HepG2 (cell line): ENCODE measurements around the gene GUK1. TPM values are rescaled to one million over a fixed set of nuclear protein-coding genes. Genes with fewer than 3 reads are reported as not detected.
A peak's percentile ranks its signal among the peaks of the same experiment; 100 is the strongest.

ENCODE experiments used
- ATAC-seq: fragments of 200-7000 bp; cut with Tn5 transposase; 3 replicates; pipeline ENCODE4 v1.9.1; 2020; ENCODE audit warnings: mild to moderate bottlenecking, moderate library complexity
- BruUV-seq: library from RNA; stranded (reverse); fragments of 400-500 nt; replicated peaks from 2 replicates; lab custom pipeline; 2021; lab: Mats Ljungman, UMichigan
- CTCF ChIA-PET: fragments of 300-600 bp; formaldehyde crosslinking; extraction: SDS; loops from one replicate; lab custom pipeline; 2021; ENCODE audit warnings: low total read pairs, inconsistent platforms, low intra/inter-chr PET ratio; lab: Yijun Ruan, JAX
- POLR2A ChIA-PET: fragments of 350-600 bp; sonication (Branson Sonifier 250); formaldehyde crosslinking; loops from one replicate; lab custom pipeline; 2020; ENCODE audit warnings: antibody characterized with exemption, inconsistent platforms; lab: Yijun Ruan, JAX
- DNase-seq: peaks from one replicate; pipeline ENCODE4 v3.0.0-alpha.2; 2015; ENCODE audit warnings: low spot score
- FAIRE-seq: peaks from 3 replicates; lab custom pipeline; 2011; peaks lifted over from hg19 to GRCh38; lab: Jason Lieb, UNC
- H2AFZ ChIP-seq: one replicate; pipeline ENCODE4 v1.6.1; 2011; ENCODE audit warnings: low read length, inconsistent platforms
- H3K27ac ChIP-seq: fragments of 300-600 bp; 3 replicates; pipeline ENCODE4 v1.8.0; 2011; ENCODE audit warnings: mixed run types, mild to moderate bottlenecking, mixed read lengths, low read length, inconsistent platforms; ENCODE audit not compliant: insufficient read depth; ENCODE audit errors: extremely low read length
- H3K27me3 ChIP-seq, 2 experiments: fragments of 200-600 bp in 1 of 2; 2 replicates in 1 of 2; 3 replicates in 1 of 2; pipeline versions ENCODE4 v1.6.0 to v1.8.0; 2011; ENCODE audit warnings: low read length in 2 of 2, mild to moderate bottlenecking in 2 of 2, moderate library complexity in 2 of 2, inconsistent platforms in 1 of 2; ENCODE audit not compliant: insufficient read depth in 2 of 2, control insufficient read depth in 1 of 2
- H3K36me3 ChIP-seq, 2 experiments: fragments of 200-600 bp in 1 of 2; replicated peaks in 1 of 2; 2 replicates in 1 of 2; 3 replicates in 1 of 2; pipeline versions ENCODE4 v1.5.1 to v1.8.0; 2011; ENCODE audit warnings: low read length in 2 of 2, inconsistent platforms in 1 of 2; ENCODE audit not compliant: insufficient read depth in 2 of 2, control insufficient read depth in 1 of 2
- H3K4me1 ChIP-seq: 2 replicates; pipeline ENCODE4 v1.5.1; 2012; ENCODE audit warnings: low read length, inconsistent platforms; ENCODE audit not compliant: insufficient read depth
- H3K4me2 ChIP-seq: 2 replicates; pipeline ENCODE4 v1.6.0; 2011; ENCODE audit warnings: low read depth, low read length, inconsistent platforms
- H3K4me3 ChIP-seq, 3 experiments: fragments of 200-600 bp in 1 of 3; sonication (generic), shearing (Covaris generic) in 1 of 3; replicated peaks in 1 of 3; 2 replicates each; pipeline ENCODE4 v1.5.1; 2011 to 2016; ENCODE audit warnings: low read length in 3 of 3, inconsistent platforms in 2 of 3, low read depth in 2 of 3, mild to moderate bottlenecking in 2 of 3, control low read depth in 1 of 3, mixed read lengths in 1 of 3; ENCODE audit not compliant: insufficient read depth in 1 of 3
- H3K79me2 ChIP-seq: one replicate; pipeline ENCODE4 v1.6.1; 2011; ENCODE audit warnings: low read length, inconsistent platforms; ENCODE audit not compliant: insufficient read depth
- H3K9ac ChIP-seq: 2 replicates; pipeline ENCODE4 v1.6.0; 2011; ENCODE audit warnings: mild to moderate bottlenecking, low read depth, low read length, inconsistent platforms; ENCODE audit not compliant: insufficient read depth
- H3K9me3 ChIP-seq: 2 replicates; pipeline ENCODE4 v1.5.1; 2012; ENCODE audit warnings: mild to moderate bottlenecking, low read length
- H4K20me1 ChIP-seq: 2 replicates; pipeline ENCODE4 v1.6.0; 2011; ENCODE audit warnings: inconsistent platforms, mild to moderate bottlenecking, low read length, moderate library complexity; ENCODE audit not compliant: insufficient read depth
- AGO1 ChIP-seq: fragments of 200-400 bp; formaldehyde crosslinking; IDR thresholded peaks from 2 replicates; pipeline ENCODE4 v1.6.1; 2017; ENCODE audit warnings: mild to moderate bottlenecking, low read depth, low read length, moderate library complexity; ENCODE audit not compliant: poor library complexity, severe bottlenecking
- FOXA1 ChIP-seq, 2 experiments: fragments of 450-650 bp in 1 of 2; sonication (generic) in 1 of 2; formaldehyde crosslinking in 1 of 2; IDR thresholded peaks; 2 replicates each; pipeline versions ENCODE4 v1.4.0 to v1.6.1; 2016 to 2020; ENCODE audit warnings: missing genetic modification reagents in 1 of 2
- GTF3A ChIP-seq: sonication (generic); formaldehyde crosslinking; conservative IDR thresholded peaks from 2 replicates; pipeline ENCODE4 v1.4.0; 2020; ENCODE audit warnings: mild to moderate bottlenecking, missing genetic modification reagents
- HDAC1 ChIP-seq: sonication (generic); formaldehyde crosslinking; IDR thresholded peaks from 2 replicates; pipeline ENCODE4 v1.5.1; 2020; ENCODE audit warnings: mild to moderate bottlenecking, missing genetic modification reagents
- HNRNPL ChIP-seq: fragments of 200-400 bp; formaldehyde crosslinking; IDR thresholded peaks from 2 replicates; pipeline ENCODE4 v1.6.1; 2017; ENCODE audit warnings: mild to moderate bottlenecking, low read depth, low read length
- KLF6 ChIP-seq: IDR thresholded peaks from 2 replicates; pipeline ENCODE4 v1.8.0; 2016; ENCODE audit warnings: missing biosample characterization, missing genetic modification reagents
- MAZ ChIP-seq, 2 experiments: sonication (generic) in 1 of 2; formaldehyde crosslinking in 1 of 2; IDR thresholded peaks; 2 replicates each; pipeline versions ENCODE4 v1.5.0 to v1.6.1; 2012 to 2020; ENCODE audit warnings: low read depth in 2 of 2, mild to moderate bottlenecking in 2 of 2, borderline replicate concordance in 1 of 2, improper control_type of control experiment in 1 of 2, low read length in 1 of 2, missing genetic modification reagents in 1 of 2, moderate library complexity in 1 of 2
- MXD4 ChIP-seq: IDR thresholded peaks from 2 replicates; pipeline ENCODE4 v1.6.1; 2016; ENCODE audit warnings: mild to moderate bottlenecking, missing biosample characterization, missing genetic modification reagents
- SMAD1 ChIP-seq: sonication (generic); formaldehyde crosslinking; IDR thresholded peaks from 2 replicates; pipeline ENCODE4 v1.4.0; 2020; ENCODE audit warnings: missing genetic modification reagents, low read depth, mild to moderate bottlenecking, borderline replicate concordance
- SP4 ChIP-seq: sonication (generic); formaldehyde crosslinking; IDR thresholded peaks from 2 replicates; pipeline ENCODE4 v1.8.1; 2023; ENCODE audit warnings: mild to moderate bottlenecking, missing genetic modification reagents
- ZFP36 ChIP-seq: fragments of 150-350 bp; IDR thresholded peaks from 2 replicates; pipeline ENCODE4 v1.6.1; 2018; ENCODE audit warnings: borderline replicate concordance, low read length, low read depth; ENCODE audit not compliant: partially characterized antibody
- ZNF260 ChIP-seq: sonication (generic); formaldehyde crosslinking; IDR thresholded peaks from 2 replicates; pipeline ENCODE4 v1.4.0; 2020; ENCODE audit warnings: missing genetic modification reagents, low read depth, mild to moderate bottlenecking, borderline replicate concordance
- ZNF44 ChIP-seq: sonication (generic); formaldehyde crosslinking; IDR thresholded peaks from 2 replicates; pipeline ENCODE4 v1.5.1; 2020; ENCODE audit warnings: mild to moderate bottlenecking, missing genetic modification reagents
- ZNF878 ChIP-seq: sonication (generic); formaldehyde crosslinking; IDR thresholded peaks from 2 replicates; pipeline ENCODE4 v1.8.1; 2023; ENCODE audit warnings: mild to moderate bottlenecking, missing genetic modification reagents, moderate library complexity
- WGBS: methylation state at CpG from one replicate; pipeline ENCODE4 v1.1.6; 2017; ENCODE audit warnings: low lambda C conversion rate; 5-methylcytosine and 5-hydroxymethylcytosine counted together
- in situ Hi-C: cut with HindIII; loops from 2 replicates; pipeline ENCODE4 v1.10.0; 2017; ENCODE audit warnings: low pct_unique_long_range_greater_than_20kb; ENCODE audit not compliant: extremely low pct_ligation_motif_present
- intact Hi-C: fragments of 100-400 bp; cut with micrococcal nuclease; formaldehyde crosslinking; loops from one replicate; pipeline ENCODE4 v1.10.0; 2022; ENCODE audit not compliant: unreplicated experiment
- polyA plus RNA-seq, 8 experiments: library from polyadenylated mRNA; depleted of rRNA in 3 of 8; stranded (reverse) in 7 of 8; unstranded in 1 of 8; fragments of >200 nt; fragmentation: Illumina TruSeq in 4 of 8; extraction: Trizol in 4 of 8; gene quantifications; 2 replicates each; pipeline versions ENCODE4 v1.2.1 to v1.2.3, GENCODE V29; 2011 to 2016; ENCODE audit warnings: low read depth in 4 of 8, missing spikeins in 1 of 8, mixed read lengths in 1 of 8; ENCODE audit not compliant: insufficient read depth in 1 of 8
- total RNA-seq, 5 experiments: library from RNA; depleted of rRNA; stranded (reverse); fragments of >200 nt; fragmentation: Illumina TruSeq; extraction: Trizol; gene quantifications; 2 replicates each; pipeline ENCODE4 v1.2.3, GENCODE V29; 2016; ENCODE audit warnings: low read depth in 1 of 5
- TF ChIP-seq, protein P1 (sequence below): sonication (generic); formaldehyde crosslinking; IDR thresholded peaks from 2 replicates; pipeline ENCODE4 v1.9.0; 2022; ENCODE audit warnings: missing genetic modification reagents, mild to moderate bottlenecking, borderline replicate concordance
- TF ChIP-seq, protein P2 (sequence below): IDR thresholded peaks from 2 replicates; pipeline ENCODE4 v1.6.1; 2012; ENCODE audit warnings: low read depth, low read length, improper control_type of control experiment

The GUK1 gene
- total and polyA plus RNA-seq, 2 of the 13 experiments (the other 11 are each of a cell fraction or from before 2014, with no cell fraction given), result 116 to 154 TPM

DNA sequence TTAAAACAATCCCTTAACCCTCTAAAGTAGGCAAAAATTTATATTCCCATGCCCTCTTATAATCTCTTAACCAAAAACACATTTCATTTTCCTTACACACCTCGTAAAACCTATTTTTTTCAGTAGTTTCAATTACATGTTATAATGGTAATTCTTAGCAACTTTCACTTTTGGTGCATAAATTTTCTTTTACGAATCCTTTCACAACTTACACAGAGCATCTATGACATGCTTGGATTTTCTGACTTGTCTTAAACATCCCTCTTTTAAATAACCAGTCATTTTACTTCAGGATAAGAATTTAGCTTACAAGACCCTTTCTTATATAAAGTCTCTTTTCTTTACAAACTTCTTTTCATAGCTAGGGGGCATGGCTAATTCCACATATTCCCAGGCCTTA, 22.0 kb upstream of the GUK1 start:
- Histone ChIP-seq H3K9ac (no peak overlapping the region), H4K20me1 (no peaks in the 10 kb centered on the region), H3K27ac (no peak overlapping the region), H3K4me1 (peaks cover 24% of the 10 kb centered on the region), H3K4me3 (no peak overlapping the region), H3K4me2 (no peak overlapping the region), H2AFZ (no peak overlapping the region), H3K36me3 (no peaks in the 10 kb centered on the region), H3K27me3 (no peaks in the 10 kb centered on the region), H3K9me3 (peaks cover 21% of the 10 kb centered on the region), H3K79me2 (no peaks in the 10 kb centered on the region)
- 54% methylated on average over 2 of the region's 2 CpGs for WGBS
- in situ Hi-C loops, result no loop called here
- TF ChIP-seq, protein P1, sequence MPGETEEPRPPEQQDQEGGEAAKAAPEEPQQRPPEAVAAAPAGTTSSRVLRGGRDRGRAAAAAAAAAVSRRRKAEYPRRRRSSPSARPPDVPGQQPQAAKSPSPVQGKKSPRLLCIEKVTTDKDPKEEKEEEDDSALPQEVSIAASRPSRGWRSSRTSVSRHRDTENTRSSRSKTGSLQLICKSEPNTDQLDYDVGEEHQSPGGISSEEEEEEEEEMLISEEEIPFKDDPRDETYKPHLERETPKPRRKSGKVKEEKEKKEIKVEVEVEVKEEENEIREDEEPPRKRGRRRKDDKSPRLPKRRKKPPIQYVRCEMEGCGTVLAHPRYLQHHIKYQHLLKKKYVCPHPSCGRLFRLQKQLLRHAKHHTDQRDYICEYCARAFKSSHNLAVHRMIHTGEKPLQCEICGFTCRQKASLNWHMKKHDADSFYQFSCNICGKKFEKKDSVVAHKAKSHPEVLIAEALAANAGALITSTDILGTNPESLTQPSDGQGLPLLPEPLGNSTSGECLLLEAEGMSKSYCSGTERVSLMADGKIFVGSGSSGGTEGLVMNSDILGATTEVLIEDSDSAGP (CRISPR knock-in tag), result no peak
- TF ChIP-seq ZFP36, result peak; percentile 76
- FAIRE-seq (no peak), ATAC-seq (no peak), DNase-seq (no peak)
- intact Hi-C loops, result no loop called here
- ChIA-PET POLR2A (no interaction called here), CTCF (no interaction called here)
- BruUV-seq, result no TSS peak

DNA sequence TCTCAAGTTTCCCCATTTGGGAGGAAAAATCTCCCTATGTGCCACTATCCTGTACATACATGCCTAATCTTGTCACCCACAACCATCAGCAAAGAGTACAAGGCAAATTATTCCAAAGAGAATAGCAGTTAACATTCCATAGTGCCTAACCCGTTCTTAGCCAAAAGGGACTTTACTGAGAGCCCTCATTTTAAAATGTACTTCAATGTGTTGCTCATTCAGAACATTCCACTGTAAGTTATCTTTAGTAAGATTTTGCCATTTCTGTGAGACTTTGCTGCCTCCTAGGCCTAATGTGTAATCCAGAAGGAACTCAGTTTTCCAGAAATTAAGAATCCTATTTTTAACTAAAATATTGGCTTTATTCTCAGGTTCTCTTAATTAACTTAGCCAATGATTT, 19.7 kb upstream of the GUK1 start:
- 50% methylated on average over 1 of the region's 1 CpG for WGBS
- Histone ChIP-seq H3K79me2 (no peaks in the 10 kb centered on the region), H3K4me2 (no peak overlapping the region), H3K9ac (no peak overlapping the region), H2AFZ (no peak overlapping the region), H3K4me3 (no peak overlapping the region), H3K9me3 (peaks cover 21% of the 10 kb centered on the region), H4K20me1 (no peaks in the 10 kb centered on the region), H3K36me3 (no peaks in the 10 kb centered on the region), H3K27ac (no peak overlapping the region), H3K27me3 (no peaks in the 10 kb centered on the region), H3K4me1 (peaks cover 17% of the 10 kb centered on the region)
- DNase-seq (no peak), ATAC-seq (no peak), FAIRE-seq (no peak)
- in situ Hi-C loops, result no loop called here
- ChIA-PET CTCF (no interaction called here), POLR2A (interaction anchor here (3.1 to 3.7 kb wide), 2 partner anchors 10 to 45 kb away, joined by 11 to 12 read pairs; partner anchors contain the start of gene IBA57)
- intact Hi-C loops, result no loop called here
- no TSS peak for BruUV-seq
- TF ChIP-seq HDAC1 (CRISPR knock-in tag) (no peak), SP4 (no peak), SMAD1 (CRISPR knock-in tag) (no peak), KLF6 (CRISPR knock-in tag) (no peak), MAZ (IDR thresholded peaks at IDR 0.05; ENCODE audit: borderline replicate concordance, low read depth, low read length) (no peak), MAZ (CRISPR knock-in tag; IDR thresholded peaks at IDR 0.05; ENCODE audit: low read depth) (no peak), ZNF260 (CRISPR knock-in tag) (no peak), AGO1 (no peak), ZNF44 (CRISPR knock-in tag) (no peak), FOXA1 (IDR thresholded peaks at IDR 0.05) (no peak), FOXA1 (CRISPR knock-in tag; IDR thresholded peaks at IDR 0.05) (no peak), ZNF878 (CRISPR knock-in tag) (no peak), GTF3A (CRISPR knock-in tag) (no peak), HNRNPL (no peak), MXD4 (CRISPR knock-in tag) (no peak)
- TF ChIP-seq, protein P2, sequence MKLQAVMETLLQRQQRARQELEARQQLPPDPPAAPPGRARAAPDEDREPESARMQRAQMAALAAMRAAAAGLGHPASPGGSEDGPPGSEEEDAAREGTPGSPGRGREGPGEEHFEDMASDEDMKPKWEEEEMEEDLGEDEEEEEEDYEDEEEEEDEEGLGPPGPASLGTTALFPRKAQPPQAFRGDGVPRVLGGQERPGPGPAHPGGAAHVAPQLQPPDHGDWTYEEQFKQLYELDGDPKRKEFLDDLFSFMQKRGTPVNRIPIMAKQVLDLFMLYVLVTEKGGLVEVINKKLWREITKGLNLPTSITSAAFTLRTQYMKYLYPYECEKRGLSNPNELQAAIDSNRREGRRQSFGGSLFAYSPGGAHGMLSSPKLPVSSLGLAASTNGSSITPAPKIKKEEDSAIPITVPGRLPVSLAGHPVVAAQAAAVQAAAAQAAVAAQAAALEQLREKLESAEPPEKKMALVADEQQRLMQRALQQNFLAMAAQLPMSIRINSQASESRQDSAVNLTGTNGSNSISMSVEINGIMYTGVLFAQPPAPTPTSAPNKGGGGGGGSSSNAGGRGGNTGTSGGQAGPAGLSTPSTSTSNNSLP, result no peak
